NT2/D1 (cell line): ENCODE results near the gene TP53I11.
A peak's percentile ranks its signal among the peaks of the same experiment; 100 is the strongest.

Source experiments
- DNase-seq: peaks from one replicate; pipeline ENCODE4 v3.0.0-alpha.2; 2011; ENCODE audit warnings: low read depth, low spot score
- H3K27me3 ChIP-seq: 2 replicates; pipeline ENCODE4 v1.6.0; 2011; ENCODE audit warnings: mild to moderate bottlenecking; ENCODE audit not compliant: insufficient read length, insufficient read depth
- H3K36me3 ChIP-seq: 2 replicates; pipeline ENCODE4 v1.6.1; 2011; ENCODE audit warnings: mild to moderate bottlenecking, low read length, mixed read lengths; ENCODE audit not compliant: insufficient read depth, insufficient read length
- H3K4me1 ChIP-seq: 2 replicates; pipeline ENCODE4 v1.5.1; 2011; ENCODE audit not compliant: insufficient read depth, insufficient read length
- H3K4me3 ChIP-seq: 2 replicates; pipeline ENCODE4 v1.5.1; 2011; ENCODE audit warnings: low read depth; ENCODE audit not compliant: insufficient read length
- H3K9ac ChIP-seq: 2 replicates; pipeline ENCODE4 v1.6.0; 2011; ENCODE audit warnings: low read depth; ENCODE audit not compliant: insufficient read length
- H3K9me3 ChIP-seq: 2 replicates; pipeline ENCODE4 v1.5.1; 2011; ENCODE audit warnings: mild to moderate bottlenecking, low read length; ENCODE audit not compliant: insufficient read depth
- SUZ12 ChIP-seq: IDR thresholded peaks from 2 replicates; pipeline ENCODE4 v1.6.1; 2011; ENCODE audit not compliant: insufficient read length, insufficient read depth; ENCODE audit errors: extremely low read depth
- YY1 ChIP-seq: IDR thresholded peaks from 2 replicates; pipeline ENCODE4 v1.6.1; 2011; ENCODE audit not compliant: insufficient read length, insufficient read depth
- ZNF274 ChIP-seq: IDR thresholded peaks from 2 replicates; pipeline ENCODE4 v1.6.1; 2011; ENCODE audit warnings: mild to moderate bottlenecking, low read depth, low read length

TP53I11 gene

GRCh38 chr11:44887636-44888035 lies 63.0 kb downstream of the TP53I11 start:
- DNase-seq, result no peak
- Histone ChIP-seq H3K4me3 (no peak overlapping the region), H3K27me3 (no peaks in the 10 kb centered on the region), H3K9ac (no peak overlapping the region), H3K36me3 (peaks cover 17% of the 10 kb centered on the region), H3K9me3 (no peaks in the 10 kb centered on the region), H3K4me1 (peaks cover 30% of the 10 kb centered on the region)
- TF ChIP-seq SUZ12 (no peak), ZNF274 (no peak), YY1 (no peak)

DNA sequence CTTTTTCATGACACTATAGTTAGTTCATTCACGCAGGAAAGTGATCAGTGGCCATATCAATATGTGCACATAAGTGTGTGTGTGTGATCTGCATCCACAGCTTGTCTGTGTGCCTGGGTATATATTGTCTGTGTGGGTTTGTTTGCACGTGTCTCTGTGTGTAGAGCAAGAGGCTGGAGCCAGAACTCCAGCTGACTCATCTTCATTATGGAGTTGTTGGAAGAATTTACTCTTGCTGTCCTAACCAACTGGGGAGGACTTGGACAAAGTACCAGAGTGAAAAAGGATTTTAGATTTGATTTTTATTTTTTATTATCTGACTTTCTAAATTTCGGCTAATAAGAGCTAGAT lies 63.9 kb downstream of the TP53I11 start:
- no peak for DNase-seq
- Histone ChIP-seq H3K4me1 (peaks cover 22% of the 10 kb centered on the region), H3K9me3 (no peaks in the 10 kb centered on the region), H3K4me3 (no peak overlapping the region), H3K36me3 (peaks cover 24% of the 10 kb centered on the region), H3K9ac (no peak overlapping the region), H3K27me3 (no peaks in the 10 kb centered on the region)
- TF ChIP-seq YY1 (no peak), ZNF274 (no peak), SUZ12 (no peak)

DNA sequence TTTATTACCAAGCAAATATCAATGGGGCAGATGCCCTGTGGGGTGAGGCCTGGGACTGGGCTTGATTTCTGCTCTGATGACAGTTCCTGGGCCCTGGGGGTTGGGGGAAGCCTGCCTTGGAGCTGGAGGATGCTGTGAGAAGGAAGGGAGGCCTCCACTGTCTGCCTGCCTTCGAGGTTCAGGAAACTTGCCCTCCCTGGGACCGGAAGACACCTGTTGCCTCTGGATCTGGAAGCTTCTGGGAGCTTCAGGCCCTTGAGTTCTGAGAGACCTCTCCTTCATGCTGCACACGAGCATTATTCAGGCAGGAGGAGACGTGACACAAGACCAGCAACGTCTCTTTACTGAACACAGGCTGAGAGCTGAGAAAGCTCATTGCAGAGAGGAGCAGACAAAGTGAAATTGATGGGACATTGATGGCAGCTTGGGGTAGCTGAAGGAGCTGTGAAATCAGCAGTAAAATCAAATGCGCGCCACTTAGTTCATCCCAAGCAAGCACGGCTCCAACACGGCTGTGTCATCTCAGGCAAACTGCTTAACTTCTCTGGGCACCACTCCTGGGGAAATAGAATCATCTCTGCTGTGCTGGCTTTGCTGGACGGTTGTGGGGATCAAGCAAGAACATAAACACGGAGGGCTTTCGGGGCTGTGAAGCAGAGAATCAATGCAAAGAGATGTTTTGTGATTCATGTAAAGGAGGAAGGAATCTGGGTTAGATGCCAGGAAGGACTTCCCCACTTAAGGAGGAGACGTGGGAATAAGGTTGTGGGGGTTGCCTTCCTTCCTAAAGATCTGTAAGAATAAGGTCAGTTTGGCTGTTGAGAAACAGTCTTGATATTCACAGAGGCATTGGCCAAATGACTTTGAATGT lies 64.5 kb downstream of the TP53I11 start:
- Histone ChIP-seq H3K4me3 (no peak overlapping the region), H3K9me3 (no peaks in the 10 kb centered on the region), H3K9ac (peak overlapping the region; percentile 3), H3K27me3 (no peaks in the 10 kb centered on the region), H3K36me3 (peaks cover 30% of the 10 kb centered on the region), H3K4me1 (peaks cover 16% of the 10 kb centered on the region)
- no peak for DNase-seq
- TF ChIP-seq SUZ12 (no peak), YY1 (no peak)

- H3K27me3 ChIP-seq, result no peaks in the 10 kb centered on the region
- H3K36me3 ChIP-seq, result peaks cover 40% of the 10 kb centered on the region
- H3K4me3 ChIP-seq, result no peak overlapping the region
- H3K9me3 ChIP-seq, result no peaks in the 10 kb centered on the region
- no peak for DNase-seq
- no peak overlapping the region for H3K9ac ChIP-seq
- no peak for TF ChIP-seq SUZ12
- no peak for TF ChIP-seq ZNF274
- TF ChIP-seq YY1, result no peak
- peaks cover 16% of the 10 kb centered on the region for H3K4me1 ChIP-seq
Observed at GRCh38 chr11:44885065-44885810, 65.4 kb downstream of the TP53I11 start.

- no peak for DNase-seq
- peaks cover 16% of the 10 kb centered on the region for H3K4me1 ChIP-seq
- TF ChIP-seq ZNF274, result no peak
- no peak for TF ChIP-seq YY1
- no peak for TF ChIP-seq SUZ12
- H3K9ac ChIP-seq, result no peak overlapping the region
- H3K9me3 ChIP-seq, result no peaks in the 10 kb centered on the region
- peaks cover 49% of the 10 kb centered on the region for H3K36me3 ChIP-seq
- H3K27me3 ChIP-seq, result no peaks in the 10 kb centered on the region
- no peak overlapping the region for H3K4me3 ChIP-seq
Observed at GRCh38 chr11:44884056-44884455, 66.6 kb downstream of the TP53I11 start.

GRCh38 chr11:44883277-44883676 lies 67.4 kb downstream of the TP53I11 start:
- DNase-seq, result no peak
- H3K4me1 ChIP-seq, result peaks cover 17% of the 10 kb centered on the region

More at GRCh38 chr11:44883277-44883676, 67.4 kb downstream of the TP53I11 start:
- no peak overlapping the region for H3K9ac ChIP-seq
- H3K36me3 ChIP-seq, result peaks cover 49% of the 10 kb centered on the region
- TF ChIP-seq SUZ12 (no peak), ZNF274 (no peak), YY1 (no peak)
- H3K4me3 ChIP-seq, result no peak overlapping the region
- no peaks in the 10 kb centered on the region for H3K9me3 ChIP-seq
- no peaks in the 10 kb centered on the region for H3K27me3 ChIP-seq
